Subcutaneous adipose tissue (tissue), 4 donors: ENCODE results near the gene VWF. TPM values are rescaled to one million over a fixed set of nuclear protein-coding genes. Genes with fewer than 3 reads are reported as not detected.

ENCODE experiments used
- CTCF ChIP-seq: fragments of 450-650 bp; IDR thresholded peaks from one replicate; pipeline ENCODE4 v1.5.1; 2016; ENCODE audit warnings: low read depth, mild to moderate bottlenecking, control low read depth, antibody characterized with exemption, moderate library complexity
- total RNA-seq, 4 donors: library from RNA; depleted of rRNA; stranded (reverse); fragments of >200 nt; gene quantifications; one replicate each; pipeline ENCODE4 v1.1.0, GENCODE V29; 2016

The VWF gene
- total RNA-seq, 4 donors from 2014 or later: 132 to 853 (median 240) TPM

- no peak for TF ChIP-seq CTCF
These were observed 153.1 kb downstream of the VWF start for GRCh38 chr12:5971194-5971850.

GRCh38 chr12:5969974-5970690, 154.3 kb downstream of the VWF start:
- TF ChIP-seq CTCF: no peak

DNA sequence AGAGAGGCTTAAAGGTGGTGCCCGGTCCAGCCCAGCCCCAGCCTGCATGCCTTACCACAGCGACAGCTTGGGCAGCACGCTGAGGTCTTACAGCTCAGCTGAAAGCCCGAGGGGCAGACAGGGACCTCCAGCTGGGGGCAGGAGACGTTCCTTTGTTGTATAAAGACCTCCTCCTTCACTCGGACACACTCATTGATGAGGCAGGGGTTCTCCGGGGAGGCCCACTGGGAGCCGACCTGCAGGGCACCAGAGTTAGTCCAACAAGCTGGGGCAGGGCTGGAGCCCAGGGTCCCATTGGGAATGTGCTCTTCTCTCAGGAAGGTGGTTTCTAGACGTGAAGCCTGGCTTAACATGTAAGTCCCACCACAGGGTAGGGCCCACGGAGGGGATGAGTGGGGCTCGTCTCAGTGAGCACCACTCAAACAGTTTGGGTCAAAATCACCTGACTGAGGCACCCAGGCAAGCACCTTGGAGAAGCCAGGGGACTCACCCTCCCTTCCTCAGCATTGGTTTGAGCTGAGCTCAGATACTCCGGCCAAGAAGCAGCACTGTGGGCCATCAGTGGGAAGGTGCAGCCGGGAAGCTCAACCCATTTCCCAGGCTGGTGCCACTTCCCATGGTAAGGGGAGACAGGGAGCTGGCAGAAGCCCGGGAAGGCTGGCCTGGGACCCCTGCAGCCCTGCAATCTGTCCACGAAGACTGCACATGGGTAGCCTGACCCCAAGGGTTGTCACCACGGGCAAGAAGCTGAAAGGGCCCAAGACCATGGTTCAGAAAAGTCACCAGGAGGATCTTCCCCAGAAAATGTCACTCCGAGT, 155.1 kb downstream of the VWF start:
- no peak for TF ChIP-seq CTCF

GRCh38 chr12:5967645-5968415, 156.6 kb downstream of the VWF start:
- TF ChIP-seq CTCF: no peak

GRCh38 chr12:5966486-5967095, 157.9 kb downstream of the VWF start:
- no peak for TF ChIP-seq CTCF

GRCh38 chr12:5965950-5966383, 158.5 kb downstream of the VWF start:
- TF ChIP-seq CTCF: no peak
